ENCODE measurements around the gene SCAMP1. TPM values are rescaled to one million over a fixed set of nuclear protein-coding genes. Genes with fewer than 3 reads are reported as not detected.

Gene SCAMP1
- total and polyA plus RNA-seq, 2 of the 8 experiments (the other 6 are each of a cell fraction or from before 2014, with no cell fraction given) = 18.6 to 55.9 TPM

GRCh38 chr5:78523314-78524193 lies 163.1 kb downstream of the SCAMP1 start:
- no peak overlapping the region for H3K4me3 ChIP-seq (ENCODE audit: extremely low read depth in 1 of 4, insufficient read depth in 2 of 4, low read depth in 3 of 4, low read length in 4 of 4)
- no peak overlapping the region for H3K14ac ChIP-seq (ENCODE audit: insufficient read length)
- H3K18ac ChIP-seq (ENCODE audit: extremely low read depth, low read length) = no peak overlapping the region
- no peak overlapping the region for H4K8ac ChIP-seq (ENCODE audit: extremely low read depth, insufficient read depth, low read length)
- no peak overlapping the region for H2BK20ac ChIP-seq (ENCODE audit: low read length)
- 93% methylated on average over 15 of the region's 15 CpGs; no CpG with 5 or more reads in 1 of the 2 experiments for WGBS, 2 experiments (ENCODE audit: extremely low coverage in 1 of 2, insufficient coverage in 1 of 2, insufficient read length in 1 of 2, insufficient replicate concordance in 2 of 2, low coverage in 1 of 2, low lambda C conversion rate in 2 of 2, missing lambda C conversion rate in 1 of 2)
- H3K27me3 ChIP-seq (replicated peaks in 1 of 4; ENCODE audit: control insufficient read depth in 3 of 4, extremely low read depth in 1 of 4, insufficient read depth in 3 of 4, low read length in 3 of 4) = no peaks in the 10 kb centered on the region
- H2AFZ ChIP-seq (ENCODE audit: low read length) = no peak overlapping the region
- no peak overlapping the region for H2BK15ac ChIP-seq (ENCODE audit: low read length)
- H3K23ac ChIP-seq (ENCODE audit: insufficient read length) = no peak overlapping the region
- H2AK5ac ChIP-seq (ENCODE audit: low read depth, low read length) = no peak overlapping the region
- no peak overlapping the region for H4K91ac ChIP-seq (replicated peaks; ENCODE audit: insufficient read length, low read length)
- no peaks in the 10 kb centered on the region for H3K9me3 ChIP-seq (ENCODE audit: insufficient read depth in 2 of 2, low read depth in 1 of 2, low read length in 1 of 2)
- no peak overlapping the region for H3K56ac ChIP-seq (replicated peaks; ENCODE audit: insufficient read length, low read depth, low read length)
- DNase-seq (ENCODE audit: low read depth in 1 of 2, low spot score in 2 of 2) (no peak), FAIRE-seq (no peak)
- H3K9ac ChIP-seq (replicated peaks in 1 of 4; ENCODE audit: extremely low read depth in 1 of 4, low read depth in 3 of 4, low read length in 3 of 4) = no peak overlapping the region
- H3K4me1 ChIP-seq (replicated peaks in 1 of 4; ENCODE audit: control insufficient read depth in 3 of 4, insufficient read depth in 4 of 4, low read length in 3 of 4) = peaks cover 0 to 16% (median 5%) of the 10 kb centered on the region in 4 experiments; a peak in 4 of 7 replicates
- no peak overlapping the region for H3K4me2 ChIP-seq (ENCODE audit: insufficient read depth in 1 of 2, low read depth in 2 of 2, low read length in 2 of 2)
- no peak overlapping the region for H4K5ac ChIP-seq (ENCODE audit: insufficient read length, low read depth, low read length)
- H2BK120ac ChIP-seq (replicated peaks; ENCODE audit: low read depth, low read length) = no peak overlapping the region
- no peak overlapping the region for H2BK12ac ChIP-seq (ENCODE audit: low read depth, low read length)
- POLR2A ChIA-PET (ENCODE audit: partially characterized antibody) = no interaction called here
- no peak overlapping the region for H3K27ac ChIP-seq (ENCODE audit: low read depth, low read length)
- no peaks in the 10 kb centered on the region for H3K36me3 ChIP-seq (ENCODE audit: control insufficient read depth in 2 of 4, insufficient read depth in 4 of 4, low read length in 3 of 4)
- H3K23me2 ChIP-seq (ENCODE audit: low read depth, low read length) = no peaks in the 10 kb centered on the region
- H2BK5ac ChIP-seq (ENCODE audit: low read depth, low read length) = no peak overlapping the region
- CTCF ChIA-PET (ENCODE audit: partially characterized antibody) = interaction anchor here (1.4 kb wide), 1 partner anchor 59 kb away, joined by 3 read pairs; no protein-coding TSS in a partner anchor
- peaks cover 2 to 3% of the 10 kb centered on the region in 2 experiments for H4K20me1 ChIP-seq (replicated peaks in 1 of 2; ENCODE audit: control insufficient read depth in 1 of 2, insufficient read depth in 2 of 2, low read length in 2 of 2)
- peaks cover 7% of the 10 kb centered on the region; the same call in 1 of the 2 replicates for H3K79me1 ChIP-seq (ENCODE audit: low read depth, low read length)
- no peak for TF ChIP-seq FOSL1 (IDR thresholded peaks at IDR 0.05; ENCODE audit: insufficient read depth, low read depth, low read length)
- no peak for TF ChIP-seq TAF1 (IDR thresholded peaks at IDR 0.05; ENCODE audit: low read depth, low read length)
- TF ChIP-seq TAF7 (optimal IDR thresholded peaks at IDR 0.05; ENCODE audit: borderline replicate concordance, low read depth, low read length) = no peak
- no peak for TF ChIP-seq SP4 (IDR thresholded peaks at IDR 0.05; ENCODE audit: low read length)
- no peak for TF ChIP-seq USF2 (IDR thresholded peaks at IDR 0.05; ENCODE audit: low read length)
- TF ChIP-seq JUND (IDR thresholded peaks at IDR 0.05; ENCODE audit: low read length) = no peak
- TF ChIP-seq YY1 (IDR thresholded peaks at IDR 0.05; ENCODE audit: low read depth, low read length) = no peak
- TF ChIP-seq KDM4A (IDR thresholded peaks at IDR 0.05; ENCODE audit: low read depth, low read length, severe bottlenecking) = no peak
- no peak overlapping the region for H3K4ac ChIP-seq (replicated peaks; ENCODE audit: insufficient read length, low read depth, low read length)
- H3K79me2 ChIP-seq (ENCODE audit: control insufficient read depth in 1 of 2, insufficient read depth in 2 of 2, low read length in 2 of 2) = peaks cover 0 to 20% of the 10 kb centered on the region in 2 experiments; a peak in 3 of 4 replicates
